Measurements from ENCODE around the gene POLR2F. TPM values are rescaled to one million over a fixed set of nuclear protein-coding genes. Genes with fewer than 3 reads are reported as not detected.
A peak's percentile ranks its signal among the peaks of the same experiment; 100 is the strongest.

The POLR2F gene
- total RNA-seq, 2 experiments from 2014 or later, result 70.1 to 70.6 TPM

GRCh38 chr22:37913233-37913721 is 40.2 kb upstream of the POLR2F start:
- Mint-ChIP-seq H3K36me3 (ENCODE audit: low read depth) (peaks cover 2% of the 10 kb centered on the region), H3K4me3 (no peak overlapping the region), H3K27me3 (ENCODE audit: low read depth) (no peaks in the 10 kb centered on the region), H3K27ac (peak overlapping the region; percentile 7), H3K4me1 (ENCODE audit: low read depth) (peaks cover 23% of the 10 kb centered on the region), H3K9me3 (no peaks in the 10 kb centered on the region)
- intact Hi-C loops (cut with micrococcal nuclease), result no loop called here
- CTCF ChIA-PET, result no interaction called here
- peak; percentile 17 for DNase-seq

DNA sequence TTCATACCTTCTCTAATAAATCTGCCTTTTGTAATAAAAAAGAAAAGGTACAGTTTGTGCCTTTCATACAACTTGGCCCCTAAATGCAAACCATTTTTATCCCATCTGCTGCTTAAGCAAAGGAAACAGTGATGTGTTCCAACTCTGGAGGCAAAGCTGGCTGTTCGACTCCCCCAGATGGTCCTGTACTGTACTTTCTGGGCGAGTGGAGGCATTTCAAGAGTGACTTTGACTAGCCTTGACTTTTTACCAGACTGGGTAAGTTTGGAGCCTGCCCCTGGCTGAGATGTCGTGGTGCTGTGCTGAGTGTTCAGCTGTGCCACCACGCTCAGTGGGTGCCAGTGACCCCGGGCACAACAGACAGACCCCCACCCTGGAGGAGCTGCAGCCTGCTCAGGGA is 37.2 kb upstream of the POLR2F start:
- no peak for DNase-seq
- Mint-ChIP-seq H3K36me3 (ENCODE audit: low read depth) (peaks cover 5% of the 10 kb centered on the region), H3K9me3 (no peaks in the 10 kb centered on the region), H3K4me1 (ENCODE audit: low read depth) (peaks cover 17% of the 10 kb centered on the region), H3K27ac (no peak overlapping the region), H3K27me3 (ENCODE audit: low read depth) (no peaks in the 10 kb centered on the region), H3K4me3 (no peak overlapping the region)
- intact Hi-C loops (cut with micrococcal nuclease), result no loop called here
- CTCF ChIA-PET, result interaction anchor here (2.4 kb wide), 1 partner anchor 18 kb away, joined by 9 read pairs; no protein-coding TSS in a partner anchor

- intact Hi-C loops (cut with micrococcal nuclease), result no loop called here
- no peak overlapping the region for H3K27ac Mint-ChIP-seq
- peaks cover 5% of the 10 kb centered on the region for H3K36me3 Mint-ChIP-seq (ENCODE audit: low read depth)
- H3K27me3 Mint-ChIP-seq (ENCODE audit: low read depth), result no peaks in the 10 kb centered on the region
- DNase-seq, result no peak
- peaks cover 6% of the 10 kb centered on the region for H3K4me1 Mint-ChIP-seq (ENCODE audit: low read depth)
- H3K4me3 Mint-ChIP-seq, result no peak overlapping the region
- no peaks in the 10 kb centered on the region for H3K9me3 Mint-ChIP-seq
- CTCF ChIA-PET, result interaction anchor here (1.1 to 1.6 kb wide), 2 partner anchors 14 to 16 kb away, joined by 3 to 5 read pairs; no protein-coding TSS in a partner anchor
Observed at GRCh38 chr22:37917874-37918548, 35.5 kb upstream of the POLR2F start.

- H3K27me3 Mint-ChIP-seq (ENCODE audit: low read depth), result no peaks in the 10 kb centered on the region
- H3K4me1 Mint-ChIP-seq (ENCODE audit: low read depth), result peaks cover 6% of the 10 kb centered on the region
Observed at GRCh38 chr22:37918580-37919270, 34.8 kb upstream of the POLR2F start.

GRCh38 chr22:37920126-37920525 is 33.4 kb upstream of the POLR2F start:
- Mint-ChIP-seq H3K4me3 (peak overlapping the region; percentile 18), H3K27me3 (ENCODE audit: low read depth) (no peaks in the 10 kb centered on the region), H3K27ac (peak overlapping the region; percentile 78), H3K36me3 (ENCODE audit: low read depth) (peaks cover 5% of the 10 kb centered on the region), H3K9me3 (no peaks in the 10 kb centered on the region), H3K4me1 (ENCODE audit: low read depth) (peaks cover 6% of the 10 kb centered on the region)
- intact Hi-C loops (cut with micrococcal nuclease), result loop anchor here (2.0 kb wide), 1 partner anchor 13 kb away; the partner anchor contains the start of gene MICALL1
- DNase-seq, result no peak
- CTCF ChIA-PET, result interaction anchor here (0.7 to 1.9 kb wide), 2 partner anchors 14 to 840 kb away, joined by 4 to 5 read pairs; no protein-coding TSS in a partner anchor

More at GRCh38 chr22:37918580-37919270, 34.8 kb upstream of the POLR2F start:
- H3K27ac Mint-ChIP-seq, result no peak overlapping the region
- H3K4me3 Mint-ChIP-seq, result no peak overlapping the region
- CTCF ChIA-PET, result interaction anchor here (1.1 to 1.6 kb wide), 2 partner anchors 13 to 15 kb away, joined by 3 to 5 read pairs; no protein-coding TSS in a partner anchor
- no peak for DNase-seq
- peaks cover 5% of the 10 kb centered on the region for H3K36me3 Mint-ChIP-seq (ENCODE audit: low read depth)
- intact Hi-C loops (cut with micrococcal nuclease), result no loop called here
- H3K9me3 Mint-ChIP-seq, result no peaks in the 10 kb centered on the region

- intact Hi-C loops (cut with micrococcal nuclease), result no loop called here
- Mint-ChIP-seq H3K4me1 (ENCODE audit: low read depth) (peaks cover 6% of the 10 kb centered on the region), H3K36me3 (ENCODE audit: low read depth) (peaks cover 3% of the 10 kb centered on the region), H3K9me3 (no peaks in the 10 kb centered on the region), H3K27ac (no peak overlapping the region), H3K4me3 (no peak overlapping the region), H3K27me3 (ENCODE audit: low read depth) (no peaks in the 10 kb centered on the region)
- CTCF ChIA-PET, result no interaction called here
- no peak for DNase-seq
Observed at GRCh38 chr22:37922191-37922590, 31.3 kb upstream of the POLR2F start.

- H3K9me3 Mint-ChIP-seq, result no peaks in the 10 kb centered on the region
- H3K27ac Mint-ChIP-seq, result no peak overlapping the region
- CTCF ChIA-PET, result interaction anchor here (0.8 to 1.4 kb wide), 2 partner anchors 10 to 60 kb away, joined by 3 read pairs; no protein-coding TSS in a partner anchor
- peaks cover 6% of the 10 kb centered on the region for H3K4me1 Mint-ChIP-seq (ENCODE audit: low read depth)
- intact Hi-C loops (cut with micrococcal nuclease), result no loop called here
- H3K27me3 Mint-ChIP-seq (ENCODE audit: low read depth), result no peaks in the 10 kb centered on the region
- DNase-seq, result no peak
- peaks cover 3% of the 10 kb centered on the region for H3K36me3 Mint-ChIP-seq (ENCODE audit: low read depth)
- no peak overlapping the region for H3K4me3 Mint-ChIP-seq
Observed at GRCh38 chr22:37923927-37924326, 29.6 kb upstream of the POLR2F start.

DNA sequence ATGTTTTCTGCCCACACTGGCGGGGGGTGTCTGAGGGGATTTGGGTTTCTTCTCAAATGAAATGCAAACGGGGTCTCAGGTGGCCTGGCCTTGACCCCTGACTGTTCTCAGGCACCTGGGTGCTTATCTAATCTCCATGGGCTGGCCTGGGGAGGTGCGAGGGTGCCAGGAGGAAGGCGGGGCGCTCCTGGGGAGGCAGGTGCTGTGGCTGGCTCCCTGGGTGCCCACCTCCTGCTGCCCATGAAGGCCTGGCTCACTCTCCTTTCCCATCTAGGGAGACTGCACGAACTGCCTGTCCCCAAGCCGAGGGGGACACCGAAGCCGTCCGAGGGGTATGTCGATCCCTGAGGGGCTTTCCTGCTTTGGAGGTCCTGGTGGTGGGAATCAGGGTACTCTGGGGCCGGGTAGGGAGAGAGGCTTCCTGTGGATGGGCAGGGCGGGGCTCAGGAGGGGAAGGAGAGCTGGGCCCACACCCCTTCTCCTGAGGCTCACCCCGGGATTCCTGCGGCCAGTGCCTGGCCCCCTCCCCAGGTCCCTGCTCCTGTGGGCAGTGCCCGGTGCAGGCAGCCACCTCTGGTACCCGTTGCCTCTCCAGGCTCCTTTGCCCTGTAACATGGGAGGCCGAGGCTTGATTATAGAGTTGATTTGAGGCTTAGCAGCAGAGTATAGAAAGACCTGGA is 29.0 kb upstream of the POLR2F start:
- CTCF ChIA-PET, result interaction anchor here (0.7 to 1.4 kb wide), 3 partner anchors 10 to 61 kb away, joined by 3 read pairs; no protein-coding TSS in a partner anchor
- H3K9me3 Mint-ChIP-seq, result no peaks in the 10 kb centered on the region
- no peak overlapping the region for H3K27ac Mint-ChIP-seq
- H3K27me3 Mint-ChIP-seq (ENCODE audit: low read depth), result no peaks in the 10 kb centered on the region
- DNase-seq, result no peak
- H3K4me3 Mint-ChIP-seq, result no peak overlapping the region
- H3K4me1 Mint-ChIP-seq (ENCODE audit: low read depth), result peaks cover 6% of the 10 kb centered on the region
- peaks cover 3% of the 10 kb centered on the region for H3K36me3 Mint-ChIP-seq (ENCODE audit: low read depth)
- intact Hi-C loops (cut with micrococcal nuclease), result loop anchor here (1.0 kb wide), 1 partner anchor 13 kb away; no protein-coding TSS in a partner anchor

DNA sequence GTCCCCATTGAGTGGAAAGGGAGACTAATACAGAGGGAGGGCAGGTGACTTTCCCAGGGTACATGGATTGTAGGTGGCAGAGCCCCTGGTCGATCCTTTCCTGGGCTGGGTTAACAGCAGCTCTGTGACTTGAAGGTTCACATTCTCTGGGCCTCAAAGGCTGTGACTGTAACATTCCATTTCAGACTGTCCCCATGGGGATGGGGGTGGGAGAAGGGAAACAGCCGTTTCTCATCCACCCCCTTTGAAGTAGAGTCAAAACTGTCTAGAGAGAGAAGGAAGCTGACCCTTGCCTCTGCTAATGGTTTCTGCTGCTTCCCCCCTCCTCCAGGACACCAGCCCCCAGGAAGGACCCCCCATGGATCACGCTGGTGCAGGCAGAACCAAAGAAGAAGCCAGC is 28.2 kb upstream of the POLR2F start:
- H3K9me3 Mint-ChIP-seq, result no peaks in the 10 kb centered on the region
- peaks cover under 1% of the 10 kb centered on the region for H3K4me1 Mint-ChIP-seq (ENCODE audit: low read depth)
- CTCF ChIA-PET, result interaction anchor here (0.7 kb wide), 1 partner anchor 29 kb away, joined by 3 read pairs; no protein-coding TSS in a partner anchor
- intact Hi-C loops (cut with micrococcal nuclease), result loop anchor here (1.0 kb wide), 1 partner anchor 14 kb away; no protein-coding TSS in a partner anchor
- no peaks in the 10 kb centered on the region for H3K36me3 Mint-ChIP-seq (ENCODE audit: low read depth)
- H3K4me3 Mint-ChIP-seq, result no peak overlapping the region
- H3K27ac Mint-ChIP-seq, result no peak overlapping the region
- DNase-seq, result no peak
- no peaks in the 10 kb centered on the region for H3K27me3 Mint-ChIP-seq (ENCODE audit: low read depth)

- CTCF ChIA-PET, result interaction anchor here (1.6 kb wide), 1 partner anchor 40 kb away, joined by 3 read pairs; no protein-coding TSS in a partner anchor
- no peaks in the 10 kb centered on the region for H3K4me1 Mint-ChIP-seq (ENCODE audit: low read depth)
- no peak overlapping the region for H3K27ac Mint-ChIP-seq
- no peak overlapping the region for H3K4me3 Mint-ChIP-seq
- H3K9me3 Mint-ChIP-seq, result no peaks in the 10 kb centered on the region
- intact Hi-C loops (cut with micrococcal nuclease), result loop anchor here (1.0 kb wide), 1 partner anchor 14 kb away; no protein-coding TSS in a partner anchor
- H3K27me3 Mint-ChIP-seq (ENCODE audit: low read depth), result no peaks in the 10 kb centered on the region
- DNase-seq, result no peak
- no peaks in the 10 kb centered on the region for H3K36me3 Mint-ChIP-seq (ENCODE audit: low read depth)
Observed at GRCh38 chr22:37925767-37926166, 27.7 kb upstream of the POLR2F start.

DNA sequence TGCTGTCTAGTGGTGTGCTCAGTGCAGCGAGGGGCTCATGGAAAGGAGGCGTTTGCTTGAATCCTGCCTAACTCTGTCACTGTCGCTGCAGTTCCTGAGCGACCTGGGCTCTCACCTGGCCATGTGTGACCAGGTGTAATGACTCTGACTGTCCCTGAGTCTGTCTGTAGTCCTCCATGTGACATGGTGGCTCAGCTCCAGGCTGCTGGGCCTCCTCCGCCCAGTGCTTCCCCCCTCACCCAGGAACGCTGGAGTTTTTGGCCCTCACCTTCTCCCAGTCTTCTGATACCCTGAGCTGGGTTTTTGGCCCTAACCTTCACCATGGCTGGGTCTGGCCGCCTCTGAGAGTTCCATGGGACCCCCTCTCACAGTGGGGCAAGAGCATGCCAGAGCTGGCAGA is 27.1 kb upstream of the POLR2F start:
- no peak for DNase-seq
- H3K27ac Mint-ChIP-seq, result no peak overlapping the region
- CTCF ChIA-PET, result interaction anchor here (1.6 to 3.0 kb wide), 2 partner anchors 39 to 109 kb away, joined by 3 to 7 read pairs; no protein-coding TSS in a partner anchor
- H3K4me3 Mint-ChIP-seq, result no peak overlapping the region
- H3K4me1 Mint-ChIP-seq (ENCODE audit: low read depth), result no peaks in the 10 kb centered on the region
- H3K9me3 Mint-ChIP-seq, result no peaks in the 10 kb centered on the region
- no peaks in the 10 kb centered on the region for H3K27me3 Mint-ChIP-seq (ENCODE audit: low read depth)
- intact Hi-C loops (cut with micrococcal nuclease), result no loop called here
- H3K36me3 Mint-ChIP-seq (ENCODE audit: low read depth), result no peaks in the 10 kb centered on the region
